ENCODE results near the gene MEOX1. TPM values are rescaled to one million over a fixed set of nuclear protein-coding genes. Genes with fewer than 3 reads are reported as not detected.

Gene MEOX1
- total and polyA plus RNA-seq, 2 of the 4 experiments (the other 2 are of a cell fraction), result 0.48 to 0.72 TPM

GRCh38 chr17:43710101-43710500 lies 48.4 kb upstream of the MEOX1 start (continued):
- TF ChIP-seq, protein P1, sequence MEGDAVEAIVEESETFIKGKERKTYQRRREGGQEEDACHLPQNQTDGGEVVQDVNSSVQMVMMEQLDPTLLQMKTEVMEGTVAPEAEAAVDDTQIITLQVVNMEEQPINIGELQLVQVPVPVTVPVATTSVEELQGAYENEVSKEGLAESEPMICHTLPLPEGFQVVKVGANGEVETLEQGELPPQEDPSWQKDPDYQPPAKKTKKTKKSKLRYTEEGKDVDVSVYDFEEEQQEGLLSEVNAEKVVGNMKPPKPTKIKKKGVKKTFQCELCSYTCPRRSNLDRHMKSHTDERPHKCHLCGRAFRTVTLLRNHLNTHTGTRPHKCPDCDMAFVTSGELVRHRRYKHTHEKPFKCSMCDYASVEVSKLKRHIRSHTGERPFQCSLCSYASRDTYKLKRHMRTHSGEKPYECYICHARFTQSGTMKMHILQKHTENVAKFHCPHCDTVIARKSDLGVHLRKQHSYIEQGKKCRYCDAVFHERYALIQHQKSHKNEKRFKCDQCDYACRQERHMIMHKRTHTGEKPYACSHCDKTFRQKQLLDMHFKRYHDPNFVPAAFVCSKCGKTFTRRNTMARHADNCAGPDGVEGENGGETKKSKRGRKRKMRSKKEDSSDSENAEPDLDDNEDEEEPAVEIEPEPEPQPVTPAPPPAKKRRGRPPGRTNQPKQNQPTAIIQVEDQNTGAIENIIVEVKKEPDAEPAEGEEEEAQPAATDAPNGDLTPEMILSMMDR (conservative IDR thresholded peaks at IDR 0.05; ENCODE audit: low read depth, low read length), result no peak
- no peak for TF ChIP-seq BHLHE40 (IDR thresholded peaks at IDR 0.05; ENCODE audit: low read depth, low read length)
- TF ChIP-seq RFX5 (IDR thresholded peaks at IDR 0.05; ENCODE audit: low read depth, low read length), result no peak
- no peak for TF ChIP-seq FOS (IDR thresholded peaks at IDR 0.05; ENCODE audit: low read depth, low read length)
- no peak for TF ChIP-seq MAFK (IDR thresholded peaks at IDR 0.05; ENCODE audit: low read depth, low read length)

GRCh38 chr17:43709210-43709609 lies 47.5 kb upstream of the MEOX1 start:
- Histone ChIP-seq H3K4me1 (ENCODE audit: control insufficient read depth, insufficient read depth, low read length) (peaks cover 3% of the 10 kb centered on the region), H2AK9ac (replicated peaks; ENCODE audit: low read depth, low read length, poor library complexity) (no peak overlapping the region), H2BK20ac (ENCODE audit: low read depth, low read length) (no peak overlapping the region), H2AK5ac (ENCODE audit: low read depth, low read length) (no peak overlapping the region), H3K9me3 (ENCODE audit: control insufficient read depth, insufficient read depth, low read length) (no peaks in the 10 kb centered on the region), H3K4me3 (ENCODE audit: insufficient read depth, low read depth, low read length) (no peak overlapping the region), H2BK5ac (ENCODE audit: low read depth, low read length, poor library complexity, severe bottlenecking) (no peak overlapping the region), H3K36me3 (ENCODE audit: control insufficient read depth, insufficient read depth, low read length) (no peaks in the 10 kb centered on the region), H2BK15ac (ENCODE audit: low read depth, low read length) (no peak overlapping the region), H3K56ac (ENCODE audit: extremely low read depth, insufficient read depth, low read length) (no peak overlapping the region), H3K4me2 (ENCODE audit: low read depth, low read length) (no peak overlapping the region), H3K23ac (ENCODE audit: low read depth, low read length) (no peak overlapping the region), H2BK120ac (ENCODE audit: low read depth, low read length) (no peak overlapping the region), H3K9ac (ENCODE audit: low read depth, low read length) (no peak overlapping the region), H4K5ac (ENCODE audit: low read depth, low read length) (no peak overlapping the region), H2AFZ (replicated peaks; ENCODE audit: low read length, poor library complexity) (no peak overlapping the region), H3K18ac (ENCODE audit: low read depth, low read length) (no peak overlapping the region), H3K14ac (replicated peaks; ENCODE audit: low read depth, low read length) (no peak overlapping the region), H3K27ac (ENCODE audit: insufficient read depth, low read length) (no peak overlapping the region), H3K27me3 (ENCODE audit: control insufficient read depth, insufficient read depth, low read length) (peaks cover 22% of the 10 kb centered on the region), H3K4ac (ENCODE audit: low read depth, low read length) (no peak overlapping the region), H4K8ac (ENCODE audit: low read depth in 2 of 2, low read length in 2 of 2) (no peak overlapping the region), H4K91ac (ENCODE audit: insufficient read depth, low read depth, low read length) (no peak overlapping the region), H3K9me1 (ENCODE audit: insufficient read depth, low read length) (no peaks in the 10 kb centered on the region), H3K79me1 (ENCODE audit: low read depth in 1 of 2, low read length in 2 of 2) (no peaks in the 10 kb centered on the region), H4K20me1 (ENCODE audit: insufficient read depth, low read length) (no peaks in the 10 kb centered on the region)
- BruUV-seq (replicated peaks), result no TSS peak
- CTCF ChIA-PET, result no interaction called here
- TF ChIP-seq FOS (IDR thresholded peaks at IDR 0.05; ENCODE audit: low read depth, low read length) (no peak), SMC3 (IDR thresholded peaks at IDR 0.05; ENCODE audit: low read depth, low read length) (no peak), RAD21 (IDR thresholded peaks at IDR 0.05; ENCODE audit: low read length) (no peak), RFX5 (IDR thresholded peaks at IDR 0.05; ENCODE audit: low read depth, low read length) (no peak)
- TF ChIP-seq, protein P1 (conservative IDR thresholded peaks at IDR 0.05; ENCODE audit: low read depth, low read length), result no peak
- intact Hi-C loops (cut with micrococcal nuclease), result no loop called here
- ATAC-seq (ENCODE audit: low read depth) (no peak), DNase-seq (no peak)
- dilution Hi-C loops (cut with HindIII; ENCODE audit: low sequenced_read_pairs, unreplicated experiment), result no loop called here
- in situ Hi-C loops (cut with MboI; ENCODE audit: low sequenced_read_pairs), result loop anchor here (5.0 kb wide), 1 partner anchor 38 kb away; no protein-coding TSS in a partner anchor
- WGBS, 2 experiments (ENCODE audit: extremely low coverage in 2 of 2, insufficient read length in 1 of 2), result no CpG with 5 or more reads among the region's 4 CpGs
- POLR2A ChIA-PET (ENCODE audit: unreplicated experiment), result no interaction called here

Data from IMR-90 (cell line).